H9 (cell line): Measurements from ENCODE around the gene PDE1C. TPM values are rescaled to one million over a fixed set of nuclear protein-coding genes. Genes with fewer than 3 reads are reported as not detected.

ENCODE experiments used
- DNase-seq: peaks from one replicate; pipeline ENCODE4 v3.0.0-alpha.2; 2017
- H2AFZ ChIP-seq: one replicate; pipeline ENCODE4 v1.6.1; 2013; ENCODE audit warnings: mild to moderate bottlenecking, low read length, control low read depth, moderate library complexity
- H2AK5ac ChIP-seq: 2 replicates; pipeline ENCODE4 v1.6.1; 2013; ENCODE audit warnings: low read length, control low read depth, mixed read lengths; ENCODE audit not compliant: insufficient read length
- H2BK120ac ChIP-seq: one replicate; pipeline ENCODE4 v1.6.1; 2013; ENCODE audit warnings: low read depth, mild to moderate bottlenecking, low read length, control low read depth, inconsistent platforms; ENCODE audit not compliant: poor library complexity, severe bottlenecking
- H2BK12ac ChIP-seq: 2 replicates; pipeline ENCODE4 v1.6.1; 2013; ENCODE audit warnings: low read length, control low read depth, mixed read lengths, low read depth; ENCODE audit not compliant: insufficient read length
- H2BK15ac ChIP-seq: 2 replicates; pipeline ENCODE4 v1.6.1; 2013; ENCODE audit warnings: low read depth, low read length, control low read depth
- H2BK20ac ChIP-seq: one replicate; pipeline ENCODE4 v1.6.1; 2013; ENCODE audit warnings: low read depth, mild to moderate bottlenecking, low read length, control low read depth, inconsistent platforms; ENCODE audit not compliant: poor library complexity, severe bottlenecking
- H2BK5ac ChIP-seq: 2 replicates; pipeline ENCODE4 v1.6.1; 2013; ENCODE audit warnings: low read length, control low read depth, mixed read lengths; ENCODE audit not compliant: insufficient read length
- H3K14ac ChIP-seq: 2 replicates; pipeline ENCODE4 v1.6.1; 2013; ENCODE audit warnings: low read length, control low read depth; ENCODE audit not compliant: insufficient read depth
- H3K18ac ChIP-seq: 2 replicates; pipeline ENCODE4 v1.6.1; 2013; ENCODE audit warnings: low read depth, mild to moderate bottlenecking, mixed read lengths, low read length, control low read depth; ENCODE audit not compliant: insufficient read length
- H3K23ac ChIP-seq: 2 replicates; pipeline ENCODE4 v1.6.1; 2013; ENCODE audit warnings: low read length, control low read depth, mixed read lengths, low read depth; ENCODE audit not compliant: insufficient read length
- H3K23me2 ChIP-seq: 2 replicates; pipeline ENCODE4 v1.6.1; 2013; ENCODE audit warnings: low read depth, mild to moderate bottlenecking, mixed read lengths, low read length, control low read depth; ENCODE audit not compliant: insufficient read length, poor library complexity, severe bottlenecking
- H3K27ac ChIP-seq: 2 replicates; pipeline ENCODE4 v1.5.1; 2013; ENCODE audit warnings: low read length, control low read depth, mixed read lengths, low read depth; ENCODE audit not compliant: insufficient read length
- H3K27me3 ChIP-seq: 2 replicates; pipeline ENCODE4 v1.6.1; 2013; ENCODE audit warnings: low read length, control low read depth, inconsistent platforms; ENCODE audit not compliant: insufficient read depth
- H3K4ac ChIP-seq: 2 replicates; pipeline ENCODE4 v1.6.1; 2013; ENCODE audit warnings: low read depth, mild to moderate bottlenecking, control low read depth, inconsistent platforms, low read length, moderate library complexity
- H3K4me1 ChIP-seq: 2 replicates; pipeline ENCODE4 v1.6.1; 2013; ENCODE audit warnings: low read length, control low read depth, inconsistent platforms; ENCODE audit not compliant: insufficient read depth
- H3K4me2 ChIP-seq: 2 replicates; pipeline ENCODE4 v1.6.1; 2013; ENCODE audit warnings: low read length, control low read depth, mixed read lengths; ENCODE audit not compliant: insufficient read length, insufficient read depth
- H3K56ac ChIP-seq: 2 replicates; pipeline ENCODE4 v1.6.1; 2013; ENCODE audit warnings: low read depth, mild to moderate bottlenecking, mixed read lengths, low read length, control low read depth; ENCODE audit not compliant: insufficient read length
- H3K79me1 ChIP-seq: 2 replicates; pipeline ENCODE4 v1.6.1; 2013; ENCODE audit warnings: low read depth, mild to moderate bottlenecking, moderate library complexity, low read length, control low read depth, inconsistent platforms; ENCODE audit not compliant: insufficient read depth, poor library complexity, severe bottlenecking
- H3K79me2 ChIP-seq: 2 replicates; pipeline ENCODE4 v1.6.1; 2013; ENCODE audit warnings: low read length, control low read depth, inconsistent platforms; ENCODE audit not compliant: insufficient read depth
- H3K9ac ChIP-seq: 2 replicates; pipeline ENCODE4 v1.6.1; 2013; ENCODE audit warnings: low read length, control low read depth, mixed read lengths; ENCODE audit not compliant: insufficient read length; ENCODE audit errors: extremely low read depth
- H3K9me3 ChIP-seq: one replicate; pipeline ENCODE4 v1.6.1; 2013; ENCODE audit warnings: low read depth, low read length, inconsistent platforms; ENCODE audit not compliant: control insufficient read depth
- H3T11ph ChIP-seq: one replicate; pipeline ENCODE4 v1.6.1; 2013; ENCODE audit warnings: mild to moderate bottlenecking, low read length, control low read depth, inconsistent platforms
- H4K20me1 ChIP-seq: one replicate; pipeline ENCODE4 v1.6.1; 2013; ENCODE audit not compliant: control insufficient read depth, insufficient read length, insufficient read depth
- H4K5ac ChIP-seq: 2 replicates; pipeline ENCODE4 v1.6.1; 2013; ENCODE audit warnings: low read depth, mild to moderate bottlenecking, mixed read lengths, low read length, control low read depth; ENCODE audit not compliant: insufficient read length
- H4K8ac ChIP-seq: replicated peaks from 2 replicates; pipeline ENCODE4 v1.6.1; 2013; ENCODE audit warnings: low read length, control low read depth, mixed read lengths, low read depth; ENCODE audit not compliant: insufficient read length
- H4K91ac ChIP-seq: 2 replicates; pipeline ENCODE4 v1.6.1; 2013; ENCODE audit warnings: low read depth, mild to moderate bottlenecking, moderate library complexity, mixed read lengths, low read length, control low read depth; ENCODE audit not compliant: insufficient read length
- H3K27ac Mint-ChIP-seq, 3 experiments: 2 replicates in 2 of 3; 3 replicates in 1 of 3; pipeline ENCODE4 v1.8.0; 2020 to 2021; ENCODE audit warnings: mixed read lengths in 3 of 3, mild to moderate bottlenecking in 1 of 3, moderate library complexity in 1 of 3
- H3K27me3 Mint-ChIP-seq: 2 replicates; pipeline ENCODE4 v1.8.0; 2021; ENCODE audit warnings: low read depth, mild to moderate bottlenecking, moderate library complexity, mixed read lengths
- H3K36me3 Mint-ChIP-seq, 3 experiments: 2 replicates in 2 of 3; 3 replicates in 1 of 3; pipeline ENCODE4 v1.8.0; 2020 to 2021; ENCODE audit warnings: low read depth in 3 of 3, mixed read lengths in 3 of 3; ENCODE audit not compliant: insufficient read depth in 1 of 3
- H3K4me1 Mint-ChIP-seq, 2 experiments: 2 replicates each; pipeline ENCODE4 v1.8.0; 2020; ENCODE audit warnings: mixed read lengths in 2 of 2
- H3K4me3 Mint-ChIP-seq, 2 experiments: 2 replicates in 1 of 2; 3 replicates in 1 of 2; pipeline ENCODE4 v1.8.0; 2020 to 2021; ENCODE audit warnings: mild to moderate bottlenecking in 2 of 2, mixed read lengths in 2 of 2, moderate library complexity in 1 of 2
- H3K9me3 Mint-ChIP-seq, 2 experiments: 2 replicates in 1 of 2; 3 replicates in 1 of 2; pipeline ENCODE4 v1.8.0; 2020; ENCODE audit warnings: mild to moderate bottlenecking in 2 of 2, mixed read lengths in 2 of 2, moderate library complexity in 1 of 2
- WGBS: extraction: QIAGEN DNeasy Blood & Tissue Kit; methylation state at CpG from one replicate; pipeline ENCODE4 v1.1.7; 2013; ENCODE audit warnings: missing lambda C conversion rate, low lambda C conversion rate, mixed read lengths; ENCODE audit not compliant: insufficient read length; ENCODE audit errors: extremely low coverage; 5-methylcytosine and 5-hydroxymethylcytosine counted together
- total RNA-seq: library from RNA; stranded (reverse); gene quantifications from 2 replicates; pipeline ENCODE4 v1.2.1, GENCODE V29; 2021
- TF ChIP-seq, protein P1 (sequence below): fragments of 200-600 bp; sonication (generic); conservative IDR thresholded peaks from 3 replicates; pipeline ENCODE4 v1.8.0; 2021; ENCODE audit warnings: antibody characterized with exemption, mild to moderate bottlenecking

The PDE1C gene
- total RNA-seq, 1 experiment from 2014 or later: 0.17 TPM

DNA sequence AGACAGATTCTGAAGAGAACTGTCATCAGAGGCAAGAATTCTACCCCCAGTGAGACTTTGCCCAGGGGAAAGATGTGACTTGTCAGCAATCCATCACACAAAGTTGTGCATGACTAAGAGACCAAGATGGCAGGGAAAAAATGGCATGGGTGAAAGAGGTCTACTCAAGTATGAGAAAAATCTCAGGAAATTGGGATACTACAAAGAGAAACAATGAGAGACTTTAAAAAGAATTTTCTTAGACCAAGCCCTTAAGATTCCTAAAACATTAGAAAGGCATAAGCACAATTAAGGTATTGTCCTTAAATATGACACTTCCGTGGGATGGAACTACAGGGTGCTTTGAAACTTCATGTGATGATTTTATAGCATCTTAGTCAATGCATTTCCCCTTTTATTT is 45.6 kb upstream of the PDE1C start:
- Histone ChIP-seq H2BK15ac (no peak overlapping the region), H2AFZ (no peak overlapping the region), H3K4ac (no peak overlapping the region), H2BK20ac (no peak overlapping the region), H3K14ac (no peak overlapping the region), H4K5ac (no peak overlapping the region), H3K9ac (no peak overlapping the region), H4K20me1 (no peaks in the 10 kb centered on the region), H3K18ac (no peak overlapping the region), H2BK120ac (no peak overlapping the region), H2BK5ac (no peak overlapping the region), H3K9me3 (no peaks in the 10 kb centered on the region), H3K27ac (no peak overlapping the region), H3K79me2 (no peaks in the 10 kb centered on the region), H2AK5ac (no peak overlapping the region), H2BK12ac (no peak overlapping the region), H3T11ph (no peak overlapping the region), H3K23me2 (no peaks in the 10 kb centered on the region), H4K8ac (no peak overlapping the region), H3K79me1 (no peaks in the 10 kb centered on the region), H4K91ac (no peak overlapping the region), H3K23ac (no peak overlapping the region), H3K4me2 (no peak overlapping the region), H3K4me1 (no peaks in the 10 kb centered on the region), H3K56ac (no peak overlapping the region), H3K27me3 (no peaks in the 10 kb centered on the region)
- WGBS: no CpG with 5 or more reads among the region's 1 CpG
- H3K36me3 Mint-ChIP-seq: peaks cover under 1 to 8% (median 3%) of the 10 kb centered on the region in 3 experiments; a peak in 1 of 7 replicates
- H3K4me1 Mint-ChIP-seq: peaks cover 15 to 21% of the 10 kb centered on the region in 2 experiments
- H3K9me3 Mint-ChIP-seq: peaks cover 9 to 13% of the 10 kb centered on the region in 2 experiments
- H3K27ac Mint-ChIP-seq: no peak overlapping the region
- DNase-seq: no peak
- H3K4me3 Mint-ChIP-seq: no peak overlapping the region
- peaks cover 19% of the 10 kb centered on the region for H3K27me3 Mint-ChIP-seq
- TF ChIP-seq, protein P1, sequence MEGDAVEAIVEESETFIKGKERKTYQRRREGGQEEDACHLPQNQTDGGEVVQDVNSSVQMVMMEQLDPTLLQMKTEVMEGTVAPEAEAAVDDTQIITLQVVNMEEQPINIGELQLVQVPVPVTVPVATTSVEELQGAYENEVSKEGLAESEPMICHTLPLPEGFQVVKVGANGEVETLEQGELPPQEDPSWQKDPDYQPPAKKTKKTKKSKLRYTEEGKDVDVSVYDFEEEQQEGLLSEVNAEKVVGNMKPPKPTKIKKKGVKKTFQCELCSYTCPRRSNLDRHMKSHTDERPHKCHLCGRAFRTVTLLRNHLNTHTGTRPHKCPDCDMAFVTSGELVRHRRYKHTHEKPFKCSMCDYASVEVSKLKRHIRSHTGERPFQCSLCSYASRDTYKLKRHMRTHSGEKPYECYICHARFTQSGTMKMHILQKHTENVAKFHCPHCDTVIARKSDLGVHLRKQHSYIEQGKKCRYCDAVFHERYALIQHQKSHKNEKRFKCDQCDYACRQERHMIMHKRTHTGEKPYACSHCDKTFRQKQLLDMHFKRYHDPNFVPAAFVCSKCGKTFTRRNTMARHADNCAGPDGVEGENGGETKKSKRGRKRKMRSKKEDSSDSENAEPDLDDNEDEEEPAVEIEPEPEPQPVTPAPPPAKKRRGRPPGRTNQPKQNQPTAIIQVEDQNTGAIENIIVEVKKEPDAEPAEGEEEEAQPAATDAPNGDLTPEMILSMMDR: no peak
